T-cell (primary cell): Measurements from ENCODE around the gene FBXO2. TPM values are rescaled to one million over a fixed set of nuclear protein-coding genes. Genes with fewer than 3 reads are reported as not detected.

Experiments used
- ATAC-seq, 4 experiments: fragments of 200-7000 bp in 3 of 4; fragments of 150-1000 bp in 1 of 4; cut with Tn5 transposase; replicated peaks in 1 of 4; 1 replicate in 3 of 4; 2 replicates in 1 of 4; pipeline ENCODE4 v1.10.0; 2021; ENCODE audit warnings: moderate library complexity in 3 of 4, mild to moderate bottlenecking in 2 of 4, moderate number of reproducible peaks in 1 of 4
- CTCF ChIA-PET, 2 donors: fragments of 300-600 bp; sonication (Branson Sonifier 250); formaldehyde crosslinking; loops; one replicate each; lab custom pipeline; 2022; ENCODE audit warnings: antibody characterized with exemption in 2 of 2; lab: Charles Lee
- POLR2A ChIA-PET, 2 donors: fragments of 300-600 bp; sonication (Branson Sonifier 250); formaldehyde crosslinking; loops; one replicate each; lab custom pipeline; 2022; ENCODE audit warnings: antibody characterized with exemption in 2 of 2; lab: Charles Lee
- DNase-seq, 35 experiments: peaks; one replicate each; pipeline versions ENCODE4 v3.0.0 to v3.0.0-alpha.2; 2013 to 2023
- H3K27ac ChIP-seq: one replicate; pipeline ENCODE4 v1.5.1; 2013; ENCODE audit warnings: low read length
- H3K27me3 ChIP-seq, 2 experiments: replicated peaks in 1 of 2; 1 replicate in 1 of 2; 2 replicates in 1 of 2; pipeline versions ENCODE4 v1.6.1 to v1.7.0; 2013; ENCODE audit warnings: low read length in 1 of 2, mixed read lengths in 1 of 2; ENCODE audit not compliant: control insufficient read depth in 2 of 2, insufficient read depth in 2 of 2; ENCODE audit errors: extremely low read depth in 1 of 2
- H3K36me3 ChIP-seq, 2 donors: 1 replicate in 1 of 2; 2 replicates in 1 of 2; pipeline versions ENCODE4 v1.6.1 to v1.7.0; 2013; ENCODE audit warnings: low read length in 1 of 2; ENCODE audit not compliant: control insufficient read depth in 2 of 2, insufficient read depth in 1 of 2; ENCODE audit errors: extremely low read depth in 1 of 2
- H3K4me1 ChIP-seq, 2 experiments: 1 replicate in 1 of 2; 2 replicates in 1 of 2; pipeline versions ENCODE4 v1.6.1 to v1.7.0; 2013; ENCODE audit warnings: low read length in 2 of 2, mixed read lengths in 1 of 2; ENCODE audit not compliant: insufficient read depth in 2 of 2, control insufficient read depth in 1 of 2; ENCODE audit errors: extremely low read depth in 1 of 2
- H3K4me3 ChIP-seq, 2 donors: 1 replicate in 1 of 2; 2 replicates in 1 of 2; pipeline versions ENCODE4 v1.5.1 to v1.7.0; 2013; ENCODE audit warnings: mild to moderate bottlenecking in 2 of 2, low read length in 1 of 2, moderate library complexity in 1 of 2; ENCODE audit not compliant: control insufficient read depth in 1 of 2; ENCODE audit errors: extremely low read depth in 1 of 2
- H3K9me3 ChIP-seq: 2 replicates; pipeline ENCODE4 v1.7.0; 2013
- H3K27ac Mint-ChIP-seq, 2 donors: one replicate each; pipeline ENCODE4 v1.8.0; 2020 to 2021; ENCODE audit warnings: mild to moderate bottlenecking in 2 of 2, mixed read lengths in 2 of 2
- H3K27me3 Mint-ChIP-seq, 2 donors: one replicate each; pipeline ENCODE4 v1.8.0; 2021 to 2022; ENCODE audit warnings: mixed read lengths in 2 of 2
- H3K36me3 Mint-ChIP-seq: one replicate; pipeline ENCODE4 v1.8.0; 2021; ENCODE audit warnings: mixed read lengths
- H3K4me1 Mint-ChIP-seq, 3 donors: one replicate each; pipeline ENCODE4 v1.8.0; 2020 to 2022; ENCODE audit warnings: mixed read lengths in 3 of 3, mild to moderate bottlenecking in 1 of 3
- H3K4me3 Mint-ChIP-seq, 3 donors: one replicate each; pipeline ENCODE4 v1.8.0; 2020 to 2022; ENCODE audit warnings: mild to moderate bottlenecking in 3 of 3, mixed read lengths in 3 of 3, moderate library complexity in 3 of 3
- H3K9me3 Mint-ChIP-seq, 3 donors: one replicate each; pipeline ENCODE4 v1.8.0; 2020 to 2022; ENCODE audit warnings: mixed read lengths in 3 of 3
- WGBS: methylation state at CpG from one replicate; pipeline ENCODE4 v1.1.5; 2013; ENCODE audit warnings: missing lambda C conversion rate; ENCODE audit not compliant: insufficient coverage; 5-methylcytosine and 5-hydroxymethylcytosine counted together
- total RNA-seq, 35 experiments: library from RNA in 6 of 35; stranded (reverse) in 6 of 35; fragments of 120-200 nt in 1 of 35; gene quantifications; one replicate each; pipeline versions ENCODE4 v1.2.1 to v1.2.4 and lab custom pipeline; 2013 to 2026

FBXO2 gene
- total RNA-seq, 5 donors from 2014 or later (not counting 1 experiment from before 2014, with no cell fraction given) = 4.7 to 8.4 (median 6.3) TPM

GRCh38 chr1:11676386-11677103 lies 22.3 kb upstream of the FBXO2 start:
- 96% methylated on average over 5 of the region's 10 CpGs for WGBS
- Histone ChIP-seq H3K27ac (no peak overlapping the region), H3K9me3 (no peaks in the 10 kb centered on the region), H3K36me3 (peaks cover 12 to 35% of the 10 kb centered on the region in 2 donors), H3K27me3 (no peaks in the 10 kb centered on the region), H3K4me3 (no peak overlapping the region), H3K4me1 (peaks cover 2 to 19% of the 10 kb centered on the region in 2 experiments)
- Mint-ChIP-seq H3K4me1 (peaks cover 13 to 18% (median 16%) of the 10 kb centered on the region in 3 donors), H3K36me3 (peaks cover 18% of the 10 kb centered on the region), H3K4me3 (no peak overlapping the region), H3K27me3 (no peaks in the 10 kb centered on the region), H3K27ac (no peak overlapping the region), H3K9me3 (no peaks in the 10 kb centered on the region)
- no peak for ATAC-seq
- ChIA-PET POLR2A (no interaction called here), CTCF (interaction anchor here in 1 of 2 donors (0.7 kb wide), 1 partner anchor 24 kb away, joined by 3 read pairs; no protein-coding TSS in a partner anchor)
- no peak for DNase-seq

GRCh38 chr1:11675325-11675724 lies 21.1 kb upstream of the FBXO2 start:
- H3K27ac ChIP-seq = no peak overlapping the region
- Mint-ChIP-seq H3K27me3 (no peaks in the 10 kb centered on the region), H3K27ac (no peak overlapping the region), H3K36me3 (peaks cover 18% of the 10 kb centered on the region), H3K9me3 (no peaks in the 10 kb centered on the region), H3K4me3 (no peak overlapping the region), H3K4me1 (peaks cover 13 to 15% (median 15%) of the 10 kb centered on the region in 3 donors)
- peaks cover 12 to 40% of the 10 kb centered on the region in 2 donors for H3K36me3 ChIP-seq
- ChIA-PET POLR2A (no interaction called here), CTCF (no interaction called here)
- no peaks in the 10 kb centered on the region for H3K27me3 ChIP-seq
- H3K4me3 ChIP-seq = no peak overlapping the region
- DNase-seq = no peak
- H3K4me1 ChIP-seq = peaks cover 2 to 12% of the 10 kb centered on the region in 2 experiments
- ATAC-seq = no peak
- no peaks in the 10 kb centered on the region for H3K9me3 ChIP-seq
- 70% methylated on average over 2 of the region's 10 CpGs for WGBS

- POLR2A ChIA-PET = no interaction called here
Observed at GRCh38 chr1:11674488-11674887, 20.3 kb upstream of the FBXO2 start.

GRCh38 chr1:11673089-11673769 lies 19.0 kb upstream of the FBXO2 start:
- ChIA-PET POLR2A (interaction anchor here in 1 of 2 donors (0.6 kb wide), 1 partner anchor 1723 kb away, joined by 5 read pairs; no protein-coding TSS in a partner anchor), CTCF (interaction anchor here in 1 of 2 donors (0.5 kb wide), 1 partner anchor 37 kb away, joined by 4 read pairs; no protein-coding TSS in a partner anchor)
- Histone ChIP-seq H3K27ac (no peak overlapping the region), H3K27me3 (no peaks in the 10 kb centered on the region), H3K4me3 (no peak overlapping the region), H3K9me3 (no peaks in the 10 kb centered on the region), H3K4me1 (no peaks in the 10 kb centered on the region), H3K36me3 (peaks cover 12 to 42% of the 10 kb centered on the region in 2 donors)
- DNase-seq = no peak
- H3K27ac Mint-ChIP-seq = no peak overlapping the region
- no peak overlapping the region for H3K4me3 Mint-ChIP-seq
- peaks cover 0 to 4% (median 0%) of the 10 kb centered on the region in 3 donors for H3K4me1 Mint-ChIP-seq
- peaks cover 22% of the 10 kb centered on the region for H3K36me3 Mint-ChIP-seq
- ATAC-seq = no peak
- H3K9me3 Mint-ChIP-seq = no peaks in the 10 kb centered on the region
- no peaks in the 10 kb centered on the region for H3K27me3 Mint-ChIP-seq
- WGBS = 97% methylated on average over 12 of the region's 14 CpGs

More at GRCh38 chr1:11674488-11674887, 20.3 kb upstream of the FBXO2 start:
- no peaks in the 10 kb centered on the region for H3K27me3 Mint-ChIP-seq
- H3K4me3 ChIP-seq = no peak overlapping the region
- H3K27ac Mint-ChIP-seq = no peak overlapping the region
- H3K4me1 Mint-ChIP-seq = peaks cover 9 to 12% (median 10%) of the 10 kb centered on the region in 3 donors
- CTCF ChIA-PET = interaction anchor here in 1 of 2 donors (0.5 kb wide), 1 partner anchor 10 kb away, joined by 4 read pairs; no protein-coding TSS in a partner anchor
- 100% methylated on average over 10 of the region's 14 CpGs for WGBS
- H3K4me1 ChIP-seq = peaks cover 0 to 4% of the 10 kb centered on the region in 2 experiments
- peaks cover 18% of the 10 kb centered on the region for H3K36me3 Mint-ChIP-seq
- DNase-seq (no peak), ATAC-seq (no peak)
- H3K9me3 ChIP-seq = no peaks in the 10 kb centered on the region
- H3K27ac ChIP-seq = no peak overlapping the region
- no peaks in the 10 kb centered on the region for H3K27me3 ChIP-seq
- no peak overlapping the region for H3K4me3 Mint-ChIP-seq
- H3K36me3 ChIP-seq = peaks cover 12 to 42% of the 10 kb centered on the region in 2 donors
- no peaks in the 10 kb centered on the region for H3K9me3 Mint-ChIP-seq

- CTCF ChIA-PET = interaction anchor here in 1 of 2 donors (0.5 kb wide), 1 partner anchor 17 kb away, joined by 6 read pairs; the partner anchor contains the start of gene FBXO44
- no peak overlapping the region for H3K27ac ChIP-seq
Observed at GRCh38 chr1:11671544-11672286, 17.5 kb upstream of the FBXO2 start.

GRCh38 chr1:11671205-11671543 lies 16.9 kb upstream of the FBXO2 start:
- Histone ChIP-seq H3K4me3 (no peak overlapping the region), H3K4me1 (no peaks in the 10 kb centered on the region), H3K27me3 (no peaks in the 10 kb centered on the region), H3K9me3 (no peaks in the 10 kb centered on the region), H3K36me3 (peaks cover 11 to 36% of the 10 kb centered on the region in 2 donors), H3K27ac (no peak overlapping the region)
- no peak for ATAC-seq
- H3K4me1 Mint-ChIP-seq = no peaks in the 10 kb centered on the region
- 94% methylated on average over 6 of the region's 6 CpGs for WGBS
- H3K9me3 Mint-ChIP-seq = no peaks in the 10 kb centered on the region
- DNase-seq = no peak
- no peak overlapping the region for H3K4me3 Mint-ChIP-seq
- H3K27ac Mint-ChIP-seq = no peak overlapping the region
- ChIA-PET CTCF (interaction anchor here in 1 of 2 donors (0.5 kb wide), 1 partner anchor 17 kb away, joined by 6 read pairs; the partner anchor contains the start of gene FBXO44), POLR2A (no interaction called here)
- H3K27me3 Mint-ChIP-seq = no peaks in the 10 kb centered on the region
- peaks cover 22% of the 10 kb centered on the region for H3K36me3 Mint-ChIP-seq

More at GRCh38 chr1:11671544-11672286, 17.5 kb upstream of the FBXO2 start:
- Histone ChIP-seq H3K9me3 (no peaks in the 10 kb centered on the region), H3K36me3 (peaks cover 11 to 42% of the 10 kb centered on the region in 2 donors), H3K4me3 (no peak overlapping the region), H3K4me1 (no peaks in the 10 kb centered on the region), H3K27me3 (no peaks in the 10 kb centered on the region)
- no peaks in the 10 kb centered on the region for H3K27me3 Mint-ChIP-seq
- POLR2A ChIA-PET = no interaction called here
- no peak for ATAC-seq
- H3K9me3 Mint-ChIP-seq = no peaks in the 10 kb centered on the region
- no peak overlapping the region for H3K27ac Mint-ChIP-seq
- H3K4me3 Mint-ChIP-seq = no peak overlapping the region
- 100% methylated on average over 10 of the region's 14 CpGs for WGBS
- DNase-seq = no peak
- no peaks in the 10 kb centered on the region for H3K4me1 Mint-ChIP-seq
- peaks cover 22% of the 10 kb centered on the region for H3K36me3 Mint-ChIP-seq
